Measurements from ENCODE around the gene PEF1. TPM values are rescaled to one million over a fixed set of nuclear protein-coding genes. Genes with fewer than 3 reads are reported as not detected.

Gene PEF1
- total RNA-seq, 2 experiments from 2014 or later, result 50.4 to 51.6 TPM

GRCh38 chr1:31679676-31680230 is 35.1 kb upstream of the PEF1 start:
- no peaks in the 10 kb centered on the region for H3K9me3 Mint-ChIP-seq
- H3K27ac Mint-ChIP-seq, result no peak overlapping the region
- no peaks in the 10 kb centered on the region for H3K27me3 Mint-ChIP-seq
- no peaks in the 10 kb centered on the region for H3K4me1 Mint-ChIP-seq
- DNase-seq, result no peak
- CTCF ChIA-PET, result interaction anchor here (0.7 to 1.4 kb wide), 3 partner anchors 10 to 21 kb away, joined by 3 to 4 read pairs (median 3); no protein-coding TSS in a partner anchor
- H3K36me3 Mint-ChIP-seq (ENCODE audit: low read depth), result no peaks in the 10 kb centered on the region
- POLR2A ChIA-PET, result interaction anchor here (0.7 kb wide), 1 partner anchor 314 kb away, joined by 3 read pairs; no protein-coding TSS in a partner anchor
- no peak overlapping the region for H3K4me3 Mint-ChIP-seq

GRCh38 chr1:31679091-31679490 is 34.4 kb upstream of the PEF1 start:
- CTCF ChIA-PET, result interaction anchor here (0.7 to 1.4 kb wide), 3 partner anchors 9 to 22 kb away, joined by 3 to 4 read pairs (median 3); no protein-coding TSS in a partner anchor
- Mint-ChIP-seq H3K36me3 (ENCODE audit: low read depth) (no peaks in the 10 kb centered on the region), H3K4me3 (no peak overlapping the region), H3K9me3 (no peaks in the 10 kb centered on the region), H3K27me3 (no peaks in the 10 kb centered on the region), H3K4me1 (no peaks in the 10 kb centered on the region), H3K27ac (no peak overlapping the region)
- no peak for DNase-seq
- POLR2A ChIA-PET, result interaction anchor here (0.7 kb wide), 1 partner anchor 315 kb away, joined by 3 read pairs; no protein-coding TSS in a partner anchor

DNA sequence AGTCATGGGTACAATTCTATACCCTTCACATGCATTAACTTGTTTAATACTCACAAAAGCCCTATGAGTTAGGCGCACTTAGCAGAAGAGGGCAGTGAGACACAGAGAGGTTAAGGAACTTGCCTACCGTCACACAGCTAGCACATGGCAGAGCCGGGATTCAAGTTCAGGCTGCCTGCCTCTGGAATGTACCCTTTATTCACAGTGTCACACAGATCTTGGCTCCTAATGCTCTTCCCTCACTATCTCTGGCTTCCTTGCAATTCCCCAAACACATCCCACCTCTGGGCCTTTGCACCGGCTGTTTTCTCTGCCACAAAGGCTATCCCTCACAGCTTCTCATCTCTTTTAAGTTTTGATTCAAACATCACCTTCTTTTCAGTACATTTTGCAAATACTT is 34.0 kb upstream of the PEF1 start:
- POLR2A ChIA-PET, result no interaction called here
- H3K27ac Mint-ChIP-seq, result no peak overlapping the region
- H3K4me3 Mint-ChIP-seq, result no peak overlapping the region
- H3K9me3 Mint-ChIP-seq, result no peaks in the 10 kb centered on the region
- CTCF ChIA-PET, result interaction anchor here (0.7 to 1.4 kb wide), 4 partner anchors 9 to 24 kb away, joined by 3 to 4 read pairs (median 4); no protein-coding TSS in a partner anchor
- DNase-seq, result no peak
- H3K36me3 Mint-ChIP-seq (ENCODE audit: low read depth), result no peaks in the 10 kb centered on the region
- no peaks in the 10 kb centered on the region for H3K27me3 Mint-ChIP-seq
- H3K4me1 Mint-ChIP-seq, result no peaks in the 10 kb centered on the region

DNA sequence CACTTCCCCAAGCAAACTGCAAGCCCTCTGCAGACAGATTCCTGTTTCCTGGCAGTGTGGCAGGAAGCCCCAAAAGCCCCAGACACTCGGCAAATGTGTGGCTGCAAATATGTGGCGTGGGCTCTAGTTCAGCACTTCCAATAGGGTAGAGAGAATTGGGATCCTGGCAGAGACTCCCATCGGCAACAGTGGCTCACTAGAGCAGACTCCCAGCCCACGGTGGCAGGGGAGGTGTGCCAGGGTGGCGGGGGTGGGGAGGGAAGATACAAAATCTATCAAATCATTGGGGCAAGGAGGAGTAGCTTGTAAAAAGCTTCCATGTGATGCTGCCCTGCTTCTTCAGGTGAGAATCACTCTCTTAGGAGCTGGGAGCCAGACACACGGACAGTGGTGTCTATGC is 33.3 kb upstream of the PEF1 start:
- no peak for DNase-seq
- Mint-ChIP-seq H3K9me3 (no peaks in the 10 kb centered on the region), H3K4me1 (no peaks in the 10 kb centered on the region), H3K4me3 (no peak overlapping the region), H3K27ac (no peak overlapping the region), H3K27me3 (no peaks in the 10 kb centered on the region), H3K36me3 (ENCODE audit: low read depth) (no peaks in the 10 kb centered on the region)
- POLR2A ChIA-PET, result no interaction called here
- CTCF ChIA-PET, result interaction anchor here (1.0 kb wide), 1 partner anchor 24 kb away, joined by 4 read pairs; no protein-coding TSS in a partner anchor

DNA sequence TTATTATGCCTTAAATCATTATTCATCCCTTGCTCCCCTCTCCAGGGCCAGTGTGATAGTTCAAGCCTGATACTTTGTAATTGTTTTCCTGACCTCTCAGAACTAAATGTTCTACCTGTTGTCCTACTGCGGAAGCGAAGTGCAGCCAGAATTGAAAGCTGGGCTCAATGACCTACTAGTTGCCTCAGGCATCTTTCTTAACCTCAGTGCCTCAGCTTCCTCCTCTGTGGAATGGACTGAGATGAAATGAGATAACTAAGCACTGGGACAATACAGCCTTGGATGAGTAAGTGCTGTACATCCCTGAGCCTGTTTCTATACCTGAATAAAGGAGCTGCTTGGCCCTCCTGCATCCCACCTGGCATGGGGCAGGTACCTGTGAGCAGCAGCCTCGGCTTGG is 32.7 kb upstream of the PEF1 start:
- Mint-ChIP-seq H3K4me3 (no peak overlapping the region), H3K9me3 (no peaks in the 10 kb centered on the region), H3K27ac (no peak overlapping the region), H3K36me3 (ENCODE audit: low read depth) (no peaks in the 10 kb centered on the region), H3K4me1 (no peaks in the 10 kb centered on the region), H3K27me3 (no peaks in the 10 kb centered on the region)
- DNase-seq, result no peak
- ChIA-PET CTCF (no interaction called here), POLR2A (no interaction called here)

GRCh38 chr1:31675756-31676155 is 31.1 kb upstream of the PEF1 start:
- H3K27me3 Mint-ChIP-seq, result peaks cover 4% of the 10 kb centered on the region
- H3K36me3 Mint-ChIP-seq (ENCODE audit: low read depth), result no peaks in the 10 kb centered on the region
- ChIA-PET CTCF (no interaction called here), POLR2A (no interaction called here)
- no peak overlapping the region for H3K4me3 Mint-ChIP-seq
- no peak for DNase-seq
- no peak overlapping the region for H3K27ac Mint-ChIP-seq
- H3K9me3 Mint-ChIP-seq, result no peaks in the 10 kb centered on the region
- H3K4me1 Mint-ChIP-seq, result no peaks in the 10 kb centered on the region

DNA sequence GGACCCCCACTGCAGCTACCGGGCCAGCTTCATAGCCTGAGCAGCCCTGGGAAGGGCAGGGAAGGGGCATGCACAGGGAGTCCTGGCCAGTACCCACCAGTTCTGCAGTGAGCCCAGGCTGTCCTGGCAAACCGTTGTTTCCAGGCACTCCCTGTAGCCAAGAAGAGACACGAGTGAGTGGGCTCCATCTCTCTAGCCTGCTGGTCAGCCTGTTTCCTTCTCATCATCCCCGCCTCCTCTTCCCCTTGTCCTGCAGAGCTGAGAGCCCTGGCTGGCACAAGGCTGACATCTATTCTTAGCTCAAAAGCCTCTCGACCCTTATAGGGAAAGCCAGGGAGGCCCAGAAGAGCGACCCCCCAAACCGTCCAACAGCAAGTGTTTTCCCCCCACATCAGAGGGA is 30.5 kb upstream of the PEF1 start:
- no peak for DNase-seq
- Mint-ChIP-seq H3K27ac (no peak overlapping the region), H3K9me3 (no peaks in the 10 kb centered on the region), H3K4me3 (no peak overlapping the region), H3K27me3 (peaks cover 9% of the 10 kb centered on the region), H3K4me1 (peaks cover 2% of the 10 kb centered on the region), H3K36me3 (ENCODE audit: low read depth) (no peaks in the 10 kb centered on the region)
- ChIA-PET CTCF (interaction anchor here (0.5 to 0.7 kb wide), 2 partner anchors 15 to 29 kb away, joined by 3 read pairs; partner anchors contain the start of gene COL16A1), POLR2A (no interaction called here)

DNA sequence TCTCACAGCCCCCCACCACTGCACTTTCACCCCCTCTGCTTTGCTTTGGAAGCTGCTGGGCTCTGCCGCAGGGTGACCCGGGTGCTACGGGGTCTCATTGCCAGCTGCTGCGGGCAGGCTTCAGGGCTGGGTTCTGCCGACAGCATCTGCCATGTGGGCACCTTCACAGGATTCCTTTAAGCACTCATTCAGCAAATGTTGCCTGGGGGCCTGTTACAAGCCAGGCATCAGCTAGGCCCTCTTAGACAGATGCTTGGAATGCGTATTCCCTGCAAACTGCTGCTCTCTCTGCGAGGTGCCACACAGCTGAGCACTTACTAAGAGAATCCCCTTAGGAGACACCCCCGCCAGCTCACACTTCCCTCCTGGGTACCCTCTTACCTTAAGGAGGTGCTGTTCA is 29.9 kb upstream of the PEF1 start:
- Mint-ChIP-seq H3K4me1 (peaks cover 3% of the 10 kb centered on the region), H3K9me3 (no peaks in the 10 kb centered on the region), H3K27ac (no peak overlapping the region), H3K27me3 (peaks cover 14% of the 10 kb centered on the region), H3K4me3 (no peak overlapping the region), H3K36me3 (ENCODE audit: low read depth) (no peaks in the 10 kb centered on the region)
- CTCF ChIA-PET, result interaction anchor here (0.5 to 0.7 kb wide), 2 partner anchors 15 to 30 kb away, joined by 3 read pairs; partner anchors contain the start of gene COL16A1
- no peak for DNase-seq
- POLR2A ChIA-PET, result no interaction called here

DNA sequence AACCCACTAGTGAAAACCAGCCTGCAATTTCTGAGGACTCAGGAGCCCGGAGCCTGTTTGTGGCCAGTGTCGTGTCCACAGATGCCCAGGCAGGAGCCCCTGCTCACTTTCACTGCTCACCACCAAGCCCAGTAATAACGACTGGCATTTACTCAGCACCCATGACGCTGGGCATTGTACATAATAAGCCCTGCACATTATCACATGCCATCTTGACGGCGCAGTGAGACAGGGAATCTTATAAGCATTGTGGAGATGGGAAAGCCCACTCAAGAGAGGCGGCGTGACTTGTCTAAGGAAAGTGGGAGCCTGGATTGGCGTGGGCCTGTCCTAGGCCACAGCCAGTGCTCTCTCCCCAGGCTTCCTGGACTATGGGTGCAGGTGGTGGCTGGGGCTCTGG is 28.8 kb upstream of the PEF1 start:
- peaks cover 5% of the 10 kb centered on the region for H3K4me1 Mint-ChIP-seq
- no peaks in the 10 kb centered on the region for H3K36me3 Mint-ChIP-seq (ENCODE audit: low read depth)
- no peak overlapping the region for H3K27ac Mint-ChIP-seq
- peaks cover 18% of the 10 kb centered on the region for H3K27me3 Mint-ChIP-seq
- ChIA-PET CTCF (no interaction called here), POLR2A (no interaction called here)
- DNase-seq, result no peak
- H3K9me3 Mint-ChIP-seq, result no peaks in the 10 kb centered on the region
- H3K4me3 Mint-ChIP-seq, result no peak overlapping the region

GRCh38 chr1:31672986-31673385 is 28.3 kb upstream of the PEF1 start:
- ChIA-PET CTCF (interaction anchor here (1.5 kb wide), 1 partner anchor 39 kb away, joined by 4 read pairs; no protein-coding TSS in a partner anchor), POLR2A (no interaction called here)
- Mint-ChIP-seq H3K27me3 (peaks cover 18% of the 10 kb centered on the region), H3K4me3 (no peak overlapping the region), H3K4me1 (peaks cover 5% of the 10 kb centered on the region), H3K9me3 (no peaks in the 10 kb centered on the region), H3K36me3 (ENCODE audit: low read depth) (no peaks in the 10 kb centered on the region), H3K27ac (no peak overlapping the region)
- DNase-seq, result no peak

GRCh38 chr1:31671561-31672201 is 27.0 kb upstream of the PEF1 start:
- no peak overlapping the region for H3K27ac Mint-ChIP-seq
- no peak overlapping the region for H3K4me3 Mint-ChIP-seq
- H3K9me3 Mint-ChIP-seq, result no peaks in the 10 kb centered on the region
- no peaks in the 10 kb centered on the region for H3K36me3 Mint-ChIP-seq (ENCODE audit: low read depth)
- ChIA-PET POLR2A (no interaction called here), CTCF (interaction anchor here (1.5 to 3.3 kb wide), 2 partner anchors 40 to 117 kb away, joined by 4 to 11 read pairs; no protein-coding TSS in a partner anchor)
- peaks cover 18% of the 10 kb centered on the region for H3K27me3 Mint-ChIP-seq
- no peak for DNase-seq
- peaks cover 5% of the 10 kb centered on the region for H3K4me1 Mint-ChIP-seq

DNA sequence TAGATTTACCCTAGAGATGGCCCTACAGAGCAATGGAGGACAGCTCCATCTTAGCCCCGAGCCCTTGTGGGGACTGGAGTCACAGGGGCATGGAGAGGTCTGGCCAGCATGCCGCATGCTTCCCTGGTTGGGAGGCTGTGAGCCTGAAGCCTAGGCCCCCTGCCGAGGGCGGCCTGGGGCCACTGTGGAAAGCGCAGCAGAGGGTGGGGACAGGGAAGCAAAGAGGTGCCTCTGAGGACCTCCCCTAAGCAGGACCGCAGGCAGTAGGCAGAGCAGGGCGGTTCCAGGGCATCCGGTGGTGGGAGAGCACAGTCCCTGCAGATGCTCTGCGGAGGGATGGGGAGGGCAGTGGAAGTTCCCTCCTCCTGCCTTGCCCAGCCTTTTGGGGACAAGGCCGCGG is 26.5 kb upstream of the PEF1 start:
- ChIA-PET POLR2A (no interaction called here), CTCF (interaction anchor here (3.3 kb wide), 1 partner anchor 118 kb away, joined by 11 read pairs; no protein-coding TSS in a partner anchor)
- peaks cover 5% of the 10 kb centered on the region for H3K4me1 Mint-ChIP-seq
- H3K27me3 Mint-ChIP-seq, result peaks cover 18% of the 10 kb centered on the region
- H3K27ac Mint-ChIP-seq, result no peak overlapping the region
- H3K36me3 Mint-ChIP-seq (ENCODE audit: low read depth), result no peaks in the 10 kb centered on the region
- no peak for DNase-seq
- H3K4me3 Mint-ChIP-seq, result no peak overlapping the region
- no peaks in the 10 kb centered on the region for H3K9me3 Mint-ChIP-seq

GRCh38 chr1:31670593-31670964 is 25.9 kb upstream of the PEF1 start:
- no peaks in the 10 kb centered on the region for H3K36me3 Mint-ChIP-seq (ENCODE audit: low read depth)
- no peak for DNase-seq
- ChIA-PET CTCF (interaction anchor here (1.0 to 3.3 kb wide), 3 partner anchors 9 to 118 kb away, joined by 3 to 11 read pairs (median 4); no protein-coding TSS in a partner anchor), POLR2A (no interaction called here)
- H3K27ac Mint-ChIP-seq, result no peak overlapping the region
- no peak overlapping the region for H3K4me3 Mint-ChIP-seq
- no peaks in the 10 kb centered on the region for H3K9me3 Mint-ChIP-seq
- peaks cover 18% of the 10 kb centered on the region for H3K27me3 Mint-ChIP-seq
- peaks cover 5% of the 10 kb centered on the region for H3K4me1 Mint-ChIP-seq
